Measurements from ENCODE around the gene MRFAP1L1. TPM values are rescaled to one million over a fixed set of nuclear protein-coding genes. Genes with fewer than 3 reads are reported as not detected.
"Not testable (repeated sequence)": the region's sequence is repeated elsewhere in the genome, so short reads cannot be mapped to it uniquely, and the experiment has no call there.

Gene MRFAP1L1
- total RNA-seq, 2 experiments from 2014 or later = 41.4 to 42.5 TPM

- no peaks in the 10 kb centered on the region for H3K9me3 Mint-ChIP-seq
- no peaks in the 10 kb centered on the region for H3K36me3 Mint-ChIP-seq
- DNase-seq = no peak
- no peaks in the 10 kb centered on the region for H3K27me3 Mint-ChIP-seq
- H3K4me3 Mint-ChIP-seq = no peak overlapping the region
- H3K27ac Mint-ChIP-seq = no peak overlapping the region
- H3K4me1 Mint-ChIP-seq = peaks cover 5% of the 10 kb centered on the region
Observed at GRCh38 chr4:6727943-6728250, 18.2 kb upstream of the MRFAP1L1 start.

- H3K27me3 Mint-ChIP-seq = no peaks in the 10 kb centered on the region
- no peak overlapping the region for H3K4me3 Mint-ChIP-seq
- no peaks in the 10 kb centered on the region for H3K36me3 Mint-ChIP-seq
- no peak overlapping the region for H3K27ac Mint-ChIP-seq
- H3K9me3 Mint-ChIP-seq = no peaks in the 10 kb centered on the region
- peaks cover 5% of the 10 kb centered on the region for H3K4me1 Mint-ChIP-seq
- no peak for DNase-seq
Observed at GRCh38 chr4:6727081-6727942, 17.6 kb upstream of the MRFAP1L1 start.

- not testable (repeated sequence) for H3K27ac Mint-ChIP-seq, H3K4me1 Mint-ChIP-seq, H3K4me3 Mint-ChIP-seq, H3K36me3 Mint-ChIP-seq, H3K27me3 Mint-ChIP-seq, H3K9me3 Mint-ChIP-seq, DNase-seq
Observed at GRCh38 chr4:6725427-6725961, 15.8 kb upstream of the MRFAP1L1 start.

GRCh38 chr4:6724421-6725111, 14.9 kb upstream of the MRFAP1L1 start:
- Mint-ChIP-seq H3K27ac (no peak overlapping the region), H3K36me3 (no peaks in the 10 kb centered on the region), H3K27me3 (no peaks in the 10 kb centered on the region), H3K4me1 (peaks cover 11% of the 10 kb centered on the region), H3K4me3 (no peak overlapping the region), H3K9me3 (no peaks in the 10 kb centered on the region)
- DNase-seq = no peak

GRCh38 chr4:6723851-6724250, 14.2 kb upstream of the MRFAP1L1 start:
- DNase-seq = no peak
- H3K36me3 Mint-ChIP-seq = no peaks in the 10 kb centered on the region
- peaks cover 12% of the 10 kb centered on the region for H3K4me1 Mint-ChIP-seq
- H3K27ac Mint-ChIP-seq = no peak overlapping the region
- H3K9me3 Mint-ChIP-seq = no peaks in the 10 kb centered on the region
- no peak overlapping the region for H3K4me3 Mint-ChIP-seq
- no peaks in the 10 kb centered on the region for H3K27me3 Mint-ChIP-seq

GRCh38 chr4:6722891-6723290, 13.2 kb upstream of the MRFAP1L1 start:
- H3K4me1 Mint-ChIP-seq = peaks cover 16% of the 10 kb centered on the region
- no peaks in the 10 kb centered on the region for H3K9me3 Mint-ChIP-seq
- no peak for DNase-seq
- peaks cover 4% of the 10 kb centered on the region for H3K36me3 Mint-ChIP-seq
- H3K27ac Mint-ChIP-seq = no peak overlapping the region
- H3K4me3 Mint-ChIP-seq = no peak overlapping the region
- no peaks in the 10 kb centered on the region for H3K27me3 Mint-ChIP-seq

- Mint-ChIP-seq H3K4me3 (no peak overlapping the region), H3K27ac (no peak overlapping the region), H3K27me3 (no peaks in the 10 kb centered on the region), H3K36me3 (peaks cover 4% of the 10 kb centered on the region), H3K4me1 (peaks cover 17% of the 10 kb centered on the region), H3K9me3 (no peaks in the 10 kb centered on the region)
- no peak for DNase-seq
Observed at GRCh38 chr4:6721121-6721520, 11.5 kb upstream of the MRFAP1L1 start.

GRCh38 chr4:6720202-6720699, 10.6 kb upstream of the MRFAP1L1 start:
- no peaks in the 10 kb centered on the region for H3K27me3 Mint-ChIP-seq
- no peaks in the 10 kb centered on the region for H3K9me3 Mint-ChIP-seq
- no peak overlapping the region for H3K4me3 Mint-ChIP-seq
- peaks cover 4% of the 10 kb centered on the region for H3K36me3 Mint-ChIP-seq
- no peak overlapping the region for H3K27ac Mint-ChIP-seq
- peak; percentile 82 for DNase-seq
- H3K4me1 Mint-ChIP-seq = peaks cover 24% of the 10 kb centered on the region

- Mint-ChIP-seq H3K27me3 (no peaks in the 10 kb centered on the region), H3K4me3 (no peak overlapping the region), H3K36me3 (peaks cover 4% of the 10 kb centered on the region), H3K9me3 (no peaks in the 10 kb centered on the region), H3K4me1 (peaks cover 25% of the 10 kb centered on the region), H3K27ac (no peak overlapping the region)
- no peak for DNase-seq
Observed at GRCh38 chr4:6719611-6720179, 10.0 kb upstream of the MRFAP1L1 start.

- Mint-ChIP-seq H3K4me3 (no peak overlapping the region), H3K9me3 (no peaks in the 10 kb centered on the region), H3K27me3 (no peaks in the 10 kb centered on the region), H3K36me3 (peaks cover 4% of the 10 kb centered on the region), H3K27ac (peak overlapping the region; percentile 52), H3K4me1 (peaks cover 25% of the 10 kb centered on the region)
- no peak for DNase-seq
Observed at GRCh38 chr4:6718932-6719610, 9.4 kb upstream of the MRFAP1L1 start.

GRCh38 chr4:6716958-6717655, 7.4 kb upstream of the MRFAP1L1 start:
- DNase-seq = no peak
- Mint-ChIP-seq H3K27me3 (no peaks in the 10 kb centered on the region), H3K4me3 (peak overlapping the region; percentile 92), H3K36me3 (peaks cover 4% of the 10 kb centered on the region), H3K27ac (peak overlapping the region; percentile 92), H3K9me3 (peaks cover 1% of the 10 kb centered on the region), H3K4me1 (peaks cover 25% of the 10 kb centered on the region)

- H3K9me3 Mint-ChIP-seq = peaks cover 1% of the 10 kb centered on the region
- no peaks in the 10 kb centered on the region for H3K27me3 Mint-ChIP-seq
- H3K36me3 Mint-ChIP-seq = peaks cover 4% of the 10 kb centered on the region
- peak within 1 kb of the TSS; percentile 92 for H3K27ac Mint-ChIP-seq
- peak; percentile 91 for DNase-seq
- H3K4me1 Mint-ChIP-seq = peaks cover 25% of the 10 kb centered on the region
- peak within 1 kb of the TSS; percentile 92 for H3K4me3 Mint-ChIP-seq
Observed at GRCh38 chr4:6716018-6716911, 6.6 kb upstream of the MRFAP1L1 start, which contains the start of gene BLOC1S4. Gene BLOC1S4, plus strand, starts transcription at chr4:6716174. Its CDS starts 36 bp downstream, at chr4:6716210.

- Mint-ChIP-seq H3K9me3 (peaks cover 6% of the 10 kb centered on the region), H3K27ac (peak overlapping the region; percentile 92), H3K36me3 (peaks cover 7% of the 10 kb centered on the region), H3K27me3 (no peaks in the 10 kb centered on the region), H3K4me1 (peaks cover 29% of the 10 kb centered on the region), H3K4me3 (peak overlapping the region; percentile 92)
- DNase-seq = no peak
Observed at GRCh38 chr4:6715704-6716017, 6.0 kb upstream of the MRFAP1L1 start.
